Lower leg skin (tissue), 4 donors: Measurements from ENCODE around the gene TAF1A. TPM values are rescaled to one million over a fixed set of nuclear protein-coding genes. Genes with fewer than 3 reads are reported as not detected.

ENCODE experiments used
- DNase-seq, 2 donors: peaks; one replicate each; pipeline ENCODE4 v3.0.0-alpha.2; 2019; ENCODE audit warnings: low spot score in 2 of 2
- H3K4me3 ChIP-seq: fragments of 200-600 bp; sonication (generic); 2 replicates; pipeline ENCODE4 v1.5.1; 2017; ENCODE audit warnings: mild to moderate bottlenecking, low read depth; ENCODE audit not compliant: poor library complexity, severe bottlenecking
- CTCF ChIP-seq, 3 donors: fragments of 450-650 bp; IDR thresholded peaks; one replicate each; pipeline ENCODE4 v1.5.1; 2016; ENCODE audit warnings: antibody characterized with exemption in 3 of 3, mild to moderate bottlenecking in 3 of 3, moderate library complexity in 2 of 3
- POLR2A ChIP-seq, 2 donors: fragments of 450-650 bp; IDR thresholded peaks; one replicate each; pipeline ENCODE4 v1.6.1; 2016 to 2017; ENCODE audit warnings: antibody characterized with exemption in 2 of 2, mild to moderate bottlenecking in 1 of 2, moderate library complexity in 1 of 2
- WGBS, 2 donors: methylation state at CpG; one replicate each; pipeline ENCODE4 v1.1.5; 2018; 5-methylcytosine and 5-hydroxymethylcytosine counted together
- intact Hi-C: fragments of 100-400 bp; cut with DNase I; formaldehyde crosslinking; loops from one replicate; pipeline ENCODE4 v1.15.0; 2023; ENCODE audit warnings: low total_unique reads
- total RNA-seq, 4 donors: library from RNA; depleted of rRNA; stranded (reverse); fragments of >200 nt; gene quantifications; one replicate each; pipeline ENCODE4 v1.1.0, GENCODE V29; 2016

The TAF1A gene
- total RNA-seq, 4 donors from 2014 or later, result 1.3 to 7.3 (median 2.2) TPM

GRCh38 chr1:222627232-222627631 is 37.5 kb upstream of the TAF1A start:
- intact Hi-C loops, result no loop called here
- TF ChIP-seq CTCF (IDR thresholded peaks at IDR 0.05) (no peak), POLR2A (IDR thresholded peaks at IDR 0.05) (no peak)
- no peak for DNase-seq
- WGBS, 2 donors, result 77 to 82% methylated on average over 6 of the region's 6 CpGs
- H3K4me3 ChIP-seq, result no peak overlapping the region

- intact Hi-C loops, result no loop called here
- WGBS, 2 donors, result 94 to 97% methylated on average over 7 of the region's 7 CpGs
- no peak for TF ChIP-seq CTCF (IDR thresholded peaks at IDR 0.05)
- no peak for TF ChIP-seq POLR2A (IDR thresholded peaks at IDR 0.05)
- no peak overlapping the region for H3K4me3 ChIP-seq
- no peak for DNase-seq
These were observed 34.5 kb upstream of the TAF1A start for GRCh38 chr1:222624214-222624613.

- no peak overlapping the region for H3K4me3 ChIP-seq
- intact Hi-C loops, result no loop called here
- no peak for DNase-seq
- TF ChIP-seq POLR2A (IDR thresholded peaks at IDR 0.05), result no peak
- no peak for TF ChIP-seq CTCF (IDR thresholded peaks at IDR 0.05)
These were observed 33.7 kb upstream of the TAF1A start for GRCh38 chr1:222623458-222623857.

GRCh38 chr1:222622765-222623164 is 33.0 kb upstream of the TAF1A start:
- intact Hi-C loops, result no loop called here
- 84 to 89% methylated on average over 5 of the region's 5 CpGs for WGBS, 2 donors
- DNase-seq, result no peak
- H3K4me3 ChIP-seq, result no peak overlapping the region
- TF ChIP-seq POLR2A (IDR thresholded peaks at IDR 0.05) (no peak), CTCF (IDR thresholded peaks at IDR 0.05) (no peak)

- WGBS, 2 donors, result 79 to 88% methylated on average over 2 of the region's 2 CpGs
- TF ChIP-seq CTCF (IDR thresholded peaks at IDR 0.05), result no peak
- TF ChIP-seq POLR2A (IDR thresholded peaks at IDR 0.05), result no peak
- no peak overlapping the region for H3K4me3 ChIP-seq
- intact Hi-C loops, result no loop called here
- DNase-seq, result no peak
These were observed 30.8 kb upstream of the TAF1A start for GRCh38 chr1:222620566-222620965.

- intact Hi-C loops, result no loop called here
- WGBS, 2 donors, result 17 to 19% methylated on average over 20 of the region's 20 CpGs
- TF ChIP-seq CTCF (IDR thresholded peaks at IDR 0.05) (no peak), POLR2A (IDR thresholded peaks at IDR 0.05) (no peak)
- H3K4me3 ChIP-seq, result peak overlapping the region; percentile 93
- DNase-seq, result no peak
These were observed 29.3 kb upstream of the TAF1A start for GRCh38 chr1:222618880-222619596.
